ENCODE data around the gene DOK3. TPM values are rescaled to one million over a fixed set of nuclear protein-coding genes. Genes with fewer than 3 reads are reported as not detected.

Gene DOK3
- total and polyA plus RNA-seq, 2 donors (not counting 1 experiment from before 2014, with no cell fraction given) = 103 to 115 TPM

- Histone ChIP-seq H3K4me2 (replicated peaks; ENCODE audit: low read depth, low read length, poor library complexity, severe bottlenecking) (peak overlapping the region; percentile 97), H3K9ac (ENCODE audit: low read length) (peak overlapping the region; percentile 86), H3K27me3 (replicated peaks in 1 of 4; ENCODE audit: control extremely low read depth in 1 of 4, control insufficient read depth in 3 of 4, insufficient read depth in 4 of 4, low read length in 3 of 4) (no peaks in the 10 kb centered on the region), H2AFZ (ENCODE audit: insufficient read depth, low read depth, low read length, poor library complexity, severe bottlenecking) (peak overlapping the region; percentile 64), H3K36me3 (replicated peaks in 1 of 2; ENCODE audit: control extremely low read depth in 1 of 2, control insufficient read depth in 1 of 2, extremely low read depth in 1 of 2, insufficient read depth in 2 of 2, low read length in 1 of 2) (peaks cover 0 to 55% of the 10 kb centered on the region in 2 experiments), H3K79me2 (ENCODE audit: control insufficient read depth, insufficient read depth, low read length) (peaks cover 42% of the 10 kb centered on the region), H3K27ac (ENCODE audit: low read length in 2 of 2) (peak overlapping the region; percentile 91 to 96), H3K4me3 (ENCODE audit: control extremely low read depth in 1 of 5, extremely low read depth in 1 of 5, insufficient read depth in 1 of 5, low read depth in 2 of 5, low read length in 4 of 5) (peak overlapping the region; percentile 57 to 95 (median 75)), H4K20me1 (ENCODE audit: control insufficient read depth, insufficient read depth, low read length, poor library complexity, severe bottlenecking) (peaks cover 26% of the 10 kb centered on the region), H3K9me3 (ENCODE audit: control extremely low read depth in 1 of 3, control insufficient read depth in 2 of 3, insufficient read depth in 1 of 3, low read length in 2 of 3) (no peaks in the 10 kb centered on the region), H3K4me1 (ENCODE audit: control insufficient read depth in 2 of 2, insufficient read depth in 2 of 2, low read length in 2 of 2) (peaks cover 38 to 56% of the 10 kb centered on the region in 2 donors)
- WGBS (ENCODE audit: insufficient coverage) = 10% methylated on average over 26 of the region's 26 CpGs
- POLR2A ChIA-PET = interaction anchor here (0.7 to 4.1 kb wide), 5 partner anchors 11 to 105 kb away, joined by 3 to 19 read pairs (median 6); partner anchors contain the start of genes GRK6 and PDLIM7
- ATAC-seq (ENCODE audit: low read depth) (no peak), DNase-seq (peak; percentile 53)
- TF ChIP-seq CTCF (IDR thresholded peaks at IDR 0.05) = no peak
- no peak for TF ChIP-seq EZH2 (IDR thresholded peaks at IDR 0.05; ENCODE audit: borderline replicate concordance, insufficient read depth, low read depth, low read length, poor library complexity, severe bottlenecking)
- Mint-ChIP-seq H3K27me3 (no peaks in the 10 kb centered on the region), H3K27ac (peak overlapping the region; percentile 85), H3K4me1 (peaks cover 55% of the 10 kb centered on the region), H3K4me3 (peak overlapping the region; percentile 94), H3K9me3 (ENCODE audit: insufficient read depth) (no peaks in the 10 kb centered on the region)
- CTCF ChIA-PET = interaction anchor here (0.7 to 5.5 kb wide), 12 partner anchors 8 to 118 kb away, joined by 3 to 70 read pairs (median 4); partner anchors contain the start of genes DDX41 and PDLIM7
- intact Hi-C loops (cut with micrococcal nuclease) = loop anchor here (1.0 to 5.0 kb wide), 2 partner anchors 8 to 206 kb away; partner anchors contain the start of genes DDX41, PRELID1 and RAB24
Observed at GRCh38 chr5:177508221-177508611, 1.4 kb downstream of the DOK3 start.

- ChIA-PET CTCF (interaction anchor here (0.7 to 5.5 kb wide), 11 partner anchors 8 to 118 kb away, joined by 3 to 70 read pairs (median 4); partner anchors contain the start of genes DDX41 and PDLIM7), POLR2A (interaction anchor here (0.7 to 4.1 kb wide), 6 partner anchors 9 to 104 kb away, joined by 3 to 14 read pairs (median 4); partner anchors contain the start of genes GRK6 and PDLIM7)
- Mint-ChIP-seq H3K4me1 (peaks cover 60% of the 10 kb centered on the region), H3K9me3 (ENCODE audit: insufficient read depth) (no peaks in the 10 kb centered on the region), H3K27me3 (no peaks in the 10 kb centered on the region), H3K27ac (peak overlapping the region; percentile 85), H3K4me3 (peak overlapping the region; percentile 94)
- Histone ChIP-seq H2AFZ (ENCODE audit: insufficient read depth, low read depth, low read length, poor library complexity, severe bottlenecking) (peak overlapping the region; percentile 64), H3K4me2 (replicated peaks; ENCODE audit: low read depth, low read length, poor library complexity, severe bottlenecking) (peak overlapping the region; percentile 97), H3K79me2 (ENCODE audit: control insufficient read depth, insufficient read depth, low read length) (peaks cover 39% of the 10 kb centered on the region), H3K27ac (ENCODE audit: low read length in 2 of 2) (peak overlapping the region; percentile 91 to 96), H3K27me3 (replicated peaks in 1 of 4; ENCODE audit: control extremely low read depth in 1 of 4, control insufficient read depth in 3 of 4, insufficient read depth in 4 of 4, low read length in 3 of 4) (no peaks in the 10 kb centered on the region), H4K20me1 (ENCODE audit: control insufficient read depth, insufficient read depth, low read length, poor library complexity, severe bottlenecking) (peaks cover 31% of the 10 kb centered on the region), H3K36me3 (replicated peaks in 1 of 2; ENCODE audit: control extremely low read depth in 1 of 2, control insufficient read depth in 1 of 2, extremely low read depth in 1 of 2, insufficient read depth in 2 of 2, low read length in 1 of 2) (peaks cover 0 to 55% of the 10 kb centered on the region in 2 experiments), H3K4me3 (ENCODE audit: control extremely low read depth in 1 of 5, extremely low read depth in 1 of 5, insufficient read depth in 1 of 5, low read depth in 2 of 5, low read length in 4 of 5) (peak overlapping the region in 4 of 5 experiments; percentile 72 to 95 (median 76)), H3K9me3 (ENCODE audit: control extremely low read depth in 1 of 3, control insufficient read depth in 2 of 3, insufficient read depth in 1 of 3, low read length in 2 of 3) (no peaks in the 10 kb centered on the region), H3K4me1 (ENCODE audit: control insufficient read depth in 2 of 2, insufficient read depth in 2 of 2, low read length in 2 of 2) (peaks cover 43 to 62% of the 10 kb centered on the region in 2 donors), H3K9ac (ENCODE audit: low read length) (peak overlapping the region; percentile 86)
- DNase-seq (peak; percentile 61), ATAC-seq (ENCODE audit: low read depth) (no peak)
- TF ChIP-seq EZH2 (IDR thresholded peaks at IDR 0.05; ENCODE audit: borderline replicate concordance, insufficient read depth, low read depth, low read length, poor library complexity, severe bottlenecking) = no peak
- no peak for TF ChIP-seq CTCF (IDR thresholded peaks at IDR 0.05)
- intact Hi-C loops (cut with micrococcal nuclease) = loop anchor here (1.0 to 5.0 kb wide), 2 partner anchors 9 to 205 kb away; partner anchors contain the start of genes DDX41, PRELID1 and RAB24
- WGBS (ENCODE audit: insufficient coverage) = 14% methylated on average over 12 of the region's 17 CpGs
Observed at GRCh38 chr5:177507596-177508220, 1.9 kb downstream of the DOK3 start.
